ENCODE data around the gene JCAD.
"Not testable (repeated sequence)": the region's sequence is repeated elsewhere in the genome, so short reads cannot be mapped to it uniquely, and the experiment has no call there.

The JCAD gene

GRCh38 chr10:30029164-30029871, 30.1 kb downstream of the JCAD start:
- Histone ChIP-seq H3K4me1 (ENCODE audit: control insufficient read depth, insufficient read depth, low read length) (peaks cover 1% of the 10 kb centered on the region), H3K9me3 (ENCODE audit: control insufficient read depth, insufficient read depth, low read length) (no peaks in the 10 kb centered on the region), H3K9ac (ENCODE audit: low read depth, low read length) (no peak overlapping the region), H3K27me3 (ENCODE audit: control insufficient read depth, insufficient read depth, low read length) (no peaks in the 10 kb centered on the region), H3K36me3 (ENCODE audit: control insufficient read depth, insufficient read depth, low read length) (peaks cover 3% of the 10 kb centered on the region), H3K4me3 (ENCODE audit: low read depth, low read length) (no peak overlapping the region)

GRCh38 chr10:30028738-30029030, 30.7 kb downstream of the JCAD start:
- Histone ChIP-seq H3K36me3 (ENCODE audit: control insufficient read depth, insufficient read depth, low read length) (peaks cover 3% of the 10 kb centered on the region), H3K9ac (ENCODE audit: low read depth, low read length) (no peak overlapping the region), H3K27me3 (ENCODE audit: control insufficient read depth, insufficient read depth, low read length) (no peaks in the 10 kb centered on the region), H3K4me1 (ENCODE audit: control insufficient read depth, insufficient read depth, low read length) (no peaks in the 10 kb centered on the region), H3K4me3 (ENCODE audit: low read depth, low read length) (no peak overlapping the region), H3K9me3 (ENCODE audit: control insufficient read depth, insufficient read depth, low read length) (no peaks in the 10 kb centered on the region)

DNA sequence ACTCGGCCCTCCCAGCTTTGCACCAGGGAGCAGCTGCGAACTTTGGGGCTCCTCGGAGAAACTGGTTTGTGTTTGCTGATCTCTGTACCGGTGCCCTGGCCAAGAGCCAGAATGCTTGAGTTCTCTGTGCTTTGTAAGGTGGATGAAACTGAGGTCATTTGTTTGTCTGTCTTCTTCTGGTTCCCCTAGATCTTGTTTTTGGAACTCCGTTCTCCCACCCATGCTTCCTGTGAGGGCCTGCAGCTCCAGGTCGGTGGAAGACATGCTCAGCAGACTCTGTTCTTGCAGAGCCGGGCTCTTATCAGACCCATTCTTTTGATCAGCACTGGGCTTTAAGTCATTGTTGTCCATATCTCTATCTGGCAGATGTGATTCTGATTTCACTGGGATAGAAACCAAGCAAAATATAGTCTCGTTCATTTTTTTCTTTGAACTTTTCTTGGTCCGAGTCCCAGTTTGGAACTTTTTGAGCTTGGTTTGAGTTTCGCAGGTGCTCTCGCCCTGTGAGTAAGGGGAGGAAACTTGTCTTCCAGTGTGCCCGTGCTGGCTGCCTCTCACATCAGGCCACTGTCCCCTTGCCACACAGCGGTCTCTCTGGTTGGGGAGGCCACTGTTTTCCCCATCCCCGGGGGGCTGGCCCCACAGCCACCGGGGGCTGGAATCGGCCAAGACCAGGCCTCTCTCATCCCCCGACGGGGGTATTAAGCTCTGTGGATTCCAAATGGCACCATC, 31.2 kb downstream of the JCAD start:
- no peaks in the 10 kb centered on the region for H3K9me3 ChIP-seq (ENCODE audit: control insufficient read depth, insufficient read depth, low read length)
- no peak overlapping the region for H3K4me3 ChIP-seq (ENCODE audit: low read depth, low read length)
- no peaks in the 10 kb centered on the region for H3K27me3 ChIP-seq (ENCODE audit: control insufficient read depth, insufficient read depth, low read length)
- H3K9ac ChIP-seq (ENCODE audit: low read depth, low read length) = no peak overlapping the region
- H3K4me1 ChIP-seq (ENCODE audit: control insufficient read depth, insufficient read depth, low read length) = no peaks in the 10 kb centered on the region
- H3K36me3 ChIP-seq (ENCODE audit: control insufficient read depth, insufficient read depth, low read length) = peaks cover 3% of the 10 kb centered on the region

GRCh38 chr10:30027057-30028005, 32.1 kb downstream of the JCAD start:
- no peak overlapping the region for H3K4me3 ChIP-seq (ENCODE audit: low read depth, low read length)
- no peaks in the 10 kb centered on the region for H3K9me3 ChIP-seq (ENCODE audit: control insufficient read depth, insufficient read depth, low read length)
- H3K4me1 ChIP-seq (ENCODE audit: control insufficient read depth, insufficient read depth, low read length) = no peaks in the 10 kb centered on the region
- no peak overlapping the region for H3K9ac ChIP-seq (ENCODE audit: low read depth, low read length)
- no peaks in the 10 kb centered on the region for H3K27me3 ChIP-seq (ENCODE audit: control insufficient read depth, insufficient read depth, low read length)
- H3K36me3 ChIP-seq (ENCODE audit: control insufficient read depth, insufficient read depth, low read length) = peaks cover 3% of the 10 kb centered on the region

DNA sequence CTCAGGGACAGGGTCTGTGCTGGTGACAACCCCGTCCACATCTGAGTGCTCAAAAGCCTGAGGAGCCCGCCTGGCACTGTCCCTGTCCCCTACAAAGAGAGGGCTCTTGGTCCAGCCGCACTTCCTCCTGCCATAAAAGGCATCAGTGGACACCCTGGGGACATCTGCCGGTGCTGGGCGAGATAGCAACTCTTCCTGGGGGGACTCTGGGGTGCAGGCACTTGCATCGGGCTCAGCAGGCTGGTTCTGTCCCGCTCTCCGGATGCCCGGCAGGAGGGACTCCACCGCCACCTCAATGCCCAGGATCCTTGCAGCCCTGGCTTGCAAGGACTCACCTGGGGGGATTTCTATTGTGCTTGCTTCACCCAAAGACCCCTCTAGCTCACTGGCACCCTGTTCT, 32.8 kb downstream of the JCAD start:
- H3K4me1 ChIP-seq (ENCODE audit: control insufficient read depth, insufficient read depth, low read length) = no peaks in the 10 kb centered on the region
- peaks cover 3% of the 10 kb centered on the region for H3K36me3 ChIP-seq (ENCODE audit: control insufficient read depth, insufficient read depth, low read length)
- no peak overlapping the region for H3K4me3 ChIP-seq (ENCODE audit: low read depth, low read length)
- no peaks in the 10 kb centered on the region for H3K27me3 ChIP-seq (ENCODE audit: control insufficient read depth, insufficient read depth, low read length)
- no peak overlapping the region for H3K9ac ChIP-seq (ENCODE audit: low read depth, low read length)
- no peaks in the 10 kb centered on the region for H3K9me3 ChIP-seq (ENCODE audit: control insufficient read depth, insufficient read depth, low read length)

- Histone ChIP-seq H3K4me3 (ENCODE audit: low read depth, low read length) (no peak overlapping the region), H3K4me1 (ENCODE audit: control insufficient read depth, insufficient read depth, low read length) (no peaks in the 10 kb centered on the region), H3K9me3 (ENCODE audit: control insufficient read depth, insufficient read depth, low read length) (no peaks in the 10 kb centered on the region), H3K27me3 (ENCODE audit: control insufficient read depth, insufficient read depth, low read length) (no peaks in the 10 kb centered on the region), H3K9ac (ENCODE audit: low read depth, low read length) (no peak overlapping the region), H3K36me3 (ENCODE audit: control insufficient read depth, insufficient read depth, low read length) (peaks cover 3% of the 10 kb centered on the region)
Observed at GRCh38 chr10:30026080-30026479, 33.3 kb downstream of the JCAD start.

DNA sequence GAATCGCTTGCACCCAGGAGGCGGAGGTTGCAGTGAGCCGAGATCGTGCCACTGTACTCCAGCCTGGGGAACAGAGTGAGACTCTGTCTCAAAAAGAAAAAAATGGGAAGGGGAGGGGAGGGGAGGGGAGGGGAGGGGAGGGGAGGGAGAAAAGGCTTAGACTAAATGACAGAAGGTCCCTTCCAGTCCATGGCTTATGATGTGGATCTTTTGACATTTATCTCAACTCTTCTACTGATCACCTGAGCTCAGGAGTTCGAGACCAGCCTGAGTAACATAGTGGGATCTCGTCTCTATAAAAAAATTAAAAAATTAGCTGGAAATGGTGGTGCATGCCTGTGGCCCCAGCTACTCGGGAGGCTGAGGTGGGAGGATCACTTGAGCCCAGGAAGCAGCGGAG, 34.0 kb downstream of the JCAD start:
- not testable (repeated sequence) for H3K4me3 ChIP-seq (ENCODE audit: low read depth, low read length); H3K36me3 ChIP-seq (ENCODE audit: control insufficient read depth, insufficient read depth, low read length); H3K9ac ChIP-seq (ENCODE audit: low read depth, low read length); H3K4me1 ChIP-seq (ENCODE audit: control insufficient read depth, insufficient read depth, low read length); H3K9me3 ChIP-seq (ENCODE audit: control insufficient read depth, insufficient read depth, low read length); H3K27me3 ChIP-seq (ENCODE audit: control insufficient read depth, insufficient read depth, low read length)

DNA sequence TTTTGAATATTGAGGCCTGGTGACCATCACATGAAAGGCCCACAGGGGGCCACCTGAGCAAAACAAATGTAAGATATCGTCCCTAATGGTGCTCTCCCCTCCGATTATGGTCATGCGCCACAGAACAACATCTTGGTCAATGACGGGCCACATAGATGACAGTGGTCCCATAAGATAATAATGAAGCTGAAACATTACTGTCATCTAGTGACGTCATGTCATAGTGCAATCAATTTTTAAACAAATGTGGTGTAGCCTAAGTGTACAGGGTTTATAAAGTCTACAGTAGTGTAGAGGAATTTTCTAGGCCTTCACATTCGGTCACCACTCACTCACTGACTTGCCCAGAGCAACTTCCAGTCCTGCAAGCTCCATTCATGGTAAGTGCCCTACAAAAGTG, 36.8 kb downstream of the JCAD start:
- Histone ChIP-seq H3K36me3 (ENCODE audit: control insufficient read depth, insufficient read depth, low read length) (peaks cover 3% of the 10 kb centered on the region), H3K9ac (ENCODE audit: low read depth, low read length) (no peak overlapping the region), H3K4me1 (ENCODE audit: control insufficient read depth, insufficient read depth, low read length) (no peaks in the 10 kb centered on the region), H3K4me3 (ENCODE audit: low read depth, low read length) (no peak overlapping the region), H3K9me3 (ENCODE audit: control insufficient read depth, insufficient read depth, low read length) (no peaks in the 10 kb centered on the region), H3K27me3 (ENCODE audit: control insufficient read depth, insufficient read depth, low read length) (no peaks in the 10 kb centered on the region)

DNA sequence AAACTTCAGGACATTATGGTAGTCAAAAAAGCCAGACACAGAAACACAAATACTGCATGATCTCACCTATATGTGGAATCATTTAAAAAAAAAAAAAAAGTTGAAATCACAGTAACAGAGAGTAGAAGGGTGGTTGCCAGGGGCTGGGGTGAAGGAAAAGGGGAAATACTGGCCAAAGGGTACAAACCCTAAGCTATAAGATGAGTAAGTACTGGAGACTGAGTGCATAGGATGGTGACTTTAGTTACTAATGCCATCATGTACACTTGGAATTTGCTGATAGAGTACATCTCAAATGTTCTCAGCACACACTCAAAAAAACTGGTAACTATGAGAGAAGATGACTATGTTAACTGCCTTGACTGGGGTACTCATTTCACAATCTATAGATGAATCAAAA, 39.9 kb downstream of the JCAD start:
- H3K4me1 ChIP-seq (ENCODE audit: control insufficient read depth, insufficient read depth, low read length) = no peaks in the 10 kb centered on the region
- H3K27me3 ChIP-seq (ENCODE audit: control insufficient read depth, insufficient read depth, low read length) = no peaks in the 10 kb centered on the region
- no peak overlapping the region for H3K4me3 ChIP-seq (ENCODE audit: low read depth, low read length)
- no peaks in the 10 kb centered on the region for H3K36me3 ChIP-seq (ENCODE audit: control insufficient read depth, insufficient read depth, low read length)
- H3K9ac ChIP-seq (ENCODE audit: low read depth, low read length) = no peak overlapping the region
- no peaks in the 10 kb centered on the region for H3K9me3 ChIP-seq (ENCODE audit: control insufficient read depth, insufficient read depth, low read length)

DNA sequence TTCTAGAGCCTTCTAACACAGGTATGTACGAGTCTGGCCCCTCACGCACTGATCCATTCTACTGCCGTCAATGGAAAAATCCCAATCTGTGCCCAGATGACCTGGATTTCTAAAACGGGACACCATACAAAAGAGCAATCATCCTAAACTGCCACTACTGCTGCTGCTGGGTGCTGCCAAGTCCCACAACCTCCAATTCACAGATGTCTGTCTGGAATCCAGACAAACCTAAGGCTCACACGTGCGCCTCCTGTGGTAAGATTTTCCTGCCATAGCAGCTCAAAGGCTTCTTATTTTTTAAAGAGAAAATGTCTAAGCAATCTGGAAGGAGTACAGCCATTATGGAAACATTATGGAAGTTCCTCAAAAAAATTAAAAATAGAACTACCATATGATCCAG, 40.9 kb downstream of the JCAD start:
- H3K4me1 ChIP-seq (ENCODE audit: control insufficient read depth, insufficient read depth, low read length) = no peaks in the 10 kb centered on the region
- no peaks in the 10 kb centered on the region for H3K36me3 ChIP-seq (ENCODE audit: control insufficient read depth, insufficient read depth, low read length)
- H3K4me3 ChIP-seq (ENCODE audit: low read depth, low read length) = no peak overlapping the region
- H3K9ac ChIP-seq (ENCODE audit: low read depth, low read length) = no peak overlapping the region
- H3K27me3 ChIP-seq (ENCODE audit: control insufficient read depth, insufficient read depth, low read length) = no peaks in the 10 kb centered on the region
- no peaks in the 10 kb centered on the region for H3K9me3 ChIP-seq (ENCODE audit: control insufficient read depth, insufficient read depth, low read length)

DNA sequence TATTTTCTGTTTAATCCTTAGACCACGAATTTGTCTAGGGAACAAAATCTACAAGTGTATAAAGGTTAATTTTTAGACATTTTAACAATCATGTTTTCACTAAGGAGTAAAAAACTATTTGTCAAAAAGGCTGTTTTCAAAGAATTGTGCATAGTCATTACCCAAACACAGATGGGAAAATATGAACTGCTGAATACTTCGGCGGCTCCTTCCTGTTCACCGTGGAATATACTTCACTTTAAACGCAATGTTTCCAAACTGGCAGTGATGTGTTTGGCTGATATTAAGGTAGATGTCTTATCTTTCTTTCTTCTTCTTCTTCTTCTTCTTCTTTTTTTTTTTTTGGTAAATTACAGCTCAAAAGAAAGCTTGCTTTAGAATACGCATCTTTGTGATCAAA, 41.4 kb downstream of the JCAD start:
- Histone ChIP-seq H3K9me3 (ENCODE audit: control insufficient read depth, insufficient read depth, low read length) (no peaks in the 10 kb centered on the region), H3K4me3 (ENCODE audit: low read depth, low read length) (no peak overlapping the region), H3K9ac (ENCODE audit: low read depth, low read length) (no peak overlapping the region), H3K36me3 (ENCODE audit: control insufficient read depth, insufficient read depth, low read length) (no peaks in the 10 kb centered on the region), H3K27me3 (ENCODE audit: control insufficient read depth, insufficient read depth, low read length) (no peaks in the 10 kb centered on the region), H3K4me1 (ENCODE audit: control insufficient read depth, insufficient read depth, low read length) (no peaks in the 10 kb centered on the region)
